Stomach (tissue), 9 donors: ENCODE data around the gene TET1. TPM values are rescaled to one million over a fixed set of nuclear protein-coding genes. Genes with fewer than 3 reads are reported as not detected.

Experiments
- DNase-seq, 2 donors: peaks; one replicate each; pipeline versions ENCODE4 v3.0.0 to v3.0.0-alpha.2; 2013 to 2019
- H3K27ac ChIP-seq, 5 donors: fragments of 200-600 bp in 4 of 5; sonication (generic) in 4 of 5; one replicate each; pipeline ENCODE4 v1.5.1; 2013 to 2019; ENCODE audit warnings: mild to moderate bottlenecking in 1 of 5, moderate library complexity in 1 of 5
- H3K27me3 ChIP-seq, 3 donors: fragments of 200-600 bp; sonication (generic); one replicate each; pipeline ENCODE4 v1.5.1; 2017 to 2019; ENCODE audit warnings: mixed run types in 1 of 3
- H3K36me3 ChIP-seq, 4 donors: fragments of 200-600 bp; sonication (generic); 1 replicate in 3 of 4; 2 replicates in 1 of 4; pipeline ENCODE4 v1.5.1; 2016 to 2019
- H3K4me1 ChIP-seq, 4 donors: fragments of 200-600 bp; sonication (generic); one replicate each; pipeline ENCODE4 v1.5.1; 2016 to 2019
- H3K4me3 ChIP-seq, 4 donors: fragments of 200-600 bp; sonication (generic) in 3 of 4; one replicate each; pipeline ENCODE4 v1.5.1; 2016 to 2019; ENCODE audit warnings: mild to moderate bottlenecking in 1 of 4
- H3K9me3 ChIP-seq, 4 donors: fragments of 200-600 bp; sonication (generic); one replicate each; pipeline ENCODE4 v1.5.1; 2016 to 2019
- CTCF ChIP-seq, 7 experiments: fragments of 450-650 bp in 4 of 7; fragments of 200-600 bp in 3 of 7; sonication (generic) in 3 of 7; IDR thresholded peaks; one replicate each; pipeline ENCODE4 v1.5.1; 2016 to 2019; ENCODE audit warnings: antibody characterized with exemption in 7 of 7, control low read depth in 2 of 7, mild to moderate bottlenecking in 1 of 7
- EP300 ChIP-seq: sonication (generic); formaldehyde crosslinking; IDR thresholded peaks from one replicate; pipeline ENCODE4 v1.6.1; 2017; ENCODE audit warnings: antibody characterized with exemption
- POLR2A ChIP-seq, 4 donors: fragments of 450-650 bp; IDR thresholded peaks; one replicate each; pipeline ENCODE4 v1.6.1; 2016; ENCODE audit warnings: antibody characterized with exemption in 4 of 4, control low read depth in 2 of 4, mild to moderate bottlenecking in 1 of 4, moderate library complexity in 1 of 4
- POLR2AphosphoS5 ChIP-seq, 3 donors: sonication (generic); formaldehyde crosslinking; IDR thresholded peaks; one replicate each; pipeline ENCODE4 v1.6.1; 2016; ENCODE audit warnings: antibody characterized with exemption in 3 of 3
- WGBS, 5 donors: extraction: QIAGEN DNeasy Blood & Tissue Kit in 3 of 5; methylation state at CpG; one replicate each; pipeline versions ENCODE4 v1.1.5 to v1.1.7; 2013 to 2018; 5-methylcytosine and 5-hydroxymethylcytosine counted together
- intact Hi-C: fragments of 100-400 bp; cut with DNase I; formaldehyde crosslinking; loops from one replicate; pipeline ENCODE4 v1.15.1; 2023; ENCODE audit warnings: low total_unique reads
- polyA plus RNA-seq, 3 donors: library from polyadenylated mRNA; stranded (reverse); fragments of 200-250 nt; gene quantifications; one replicate each; pipeline ENCODE4 v1.2.3, GENCODE V29; 2013
- total RNA-seq, 5 donors: library from RNA; depleted of rRNA; stranded (reverse); fragments of >200 nt; gene quantifications; one replicate each; pipeline versions ENCODE4 v1.1.0 to v1.2.3, GENCODE V29; 2014 to 2016
- donor health status: healthy with polysubstance abuse.
- donor health status: Bipolar disorder and iron deficiency.
- donor health status: healthy.

TET1 gene
- total and polyA plus RNA-seq, 8 donors: under 0.01 to 22.3 (median 2.5) TPM

GRCh38 chr10:68668231-68668630, 108.1 kb downstream of the TET1 start:
- TF ChIP-seq POLR2AphosphoS5 (IDR thresholded peaks at IDR 0.05) (no peak), POLR2A (IDR thresholded peaks at IDR 0.05) (no peak), CTCF (IDR thresholded peaks at IDR 0.05) (no peak), EP300 (no peak)
- Histone ChIP-seq H3K9me3 (no peaks in the 10 kb centered on the region), H3K36me3 (peaks cover 0 to 28% (median 19%) of the 10 kb centered on the region in 4 donors), H3K4me3 (no peak overlapping the region), H3K4me1 (no peaks in the 10 kb centered on the region), H3K27me3 (no peaks in the 10 kb centered on the region), H3K27ac (no peak overlapping the region)
- WGBS, 5 donors: 85 to 93% (median 90%) methylated on average over 5 of the region's 5 CpGs
- DNase-seq: no peak
- intact Hi-C loops: no loop called here

GRCh38 chr10:68668972-68669371, 108.8 kb downstream of the TET1 start:
- H3K27me3 ChIP-seq: no peaks in the 10 kb centered on the region
- no peak overlapping the region for H3K4me3 ChIP-seq
- WGBS, 5 donors: 91 to 98% (median 94%) methylated on average over 4 of the region's 4 CpGs
- intact Hi-C loops: no loop called here
- no peak for TF ChIP-seq EP300
- no peak for TF ChIP-seq POLR2AphosphoS5 (IDR thresholded peaks at IDR 0.05)
- no peak for TF ChIP-seq CTCF (IDR thresholded peaks at IDR 0.05)
- no peak for TF ChIP-seq POLR2A (IDR thresholded peaks at IDR 0.05)
- H3K27ac ChIP-seq: no peak overlapping the region
- H3K4me1 ChIP-seq: no peaks in the 10 kb centered on the region
- no peaks in the 10 kb centered on the region for H3K9me3 ChIP-seq
- no peak for DNase-seq
- H3K36me3 ChIP-seq: peaks cover 0 to 35% (median 24%) of the 10 kb centered on the region in 4 donors

GRCh38 chr10:68684413-68684812, 124.3 kb downstream of the TET1 start:
- Histone ChIP-seq H3K36me3 (peaks cover 7 to 65% (median 52%) of the 10 kb centered on the region in 4 donors), H3K4me1 (no peaks in the 10 kb centered on the region), H3K9me3 (no peaks in the 10 kb centered on the region), H3K27ac (no peak overlapping the region), H3K27me3 (no peaks in the 10 kb centered on the region), H3K4me3 (no peak overlapping the region)
- 80 to 89% (median 84%) methylated on average over 3 of the region's 3 CpGs for WGBS, 5 donors
- intact Hi-C loops: no loop called here
- DNase-seq: no peak
- TF ChIP-seq POLR2AphosphoS5 (IDR thresholded peaks at IDR 0.05) (no peak), POLR2A (IDR thresholded peaks at IDR 0.05) (no peak), EP300 (no peak), CTCF (IDR thresholded peaks at IDR 0.05) (no peak)

- TF ChIP-seq POLR2A (IDR thresholded peaks at IDR 0.05) (no peak), POLR2AphosphoS5 (IDR thresholded peaks at IDR 0.05) (no peak), CTCF (IDR thresholded peaks at IDR 0.05) (no peak)
- intact Hi-C loops: no loop called here
- DNase-seq: no peak
- peaks cover 6 to 9% (median 7%) of the 10 kb centered on the region in 4 donors for H3K36me3 ChIP-seq
- peaks cover 0 to 5% (median 0%) of the 10 kb centered on the region in 4 donors for H3K4me1 ChIP-seq
- H3K27ac ChIP-seq: no peak overlapping the region
- H3K27me3 ChIP-seq: no peaks in the 10 kb centered on the region
- whole genome bisulfite sequencing, 5 donors: 93 to 100% (median 95%) methylated on average over 1 of the region's 1 CpG
- H3K4me3 ChIP-seq: no peak overlapping the region
- no peaks in the 10 kb centered on the region for H3K9me3 ChIP-seq
These were observed 135.9 kb downstream of the TET1 start for GRCh38 chr10:68696018-68696417.
